Measurements from ENCODE around the gene XIRP1.
"Not testable (repeated sequence)": the region's sequence is repeated elsewhere in the genome, so short reads cannot be mapped to it uniquely, and the experiment has no call there.

The XIRP1 gene

GRCh38 chr3:39192490-39193092 is at the start of gene XIRP1:
XIRP1 (minus strand) TSS chr3:39192595; CDS start chr3:39189445, 3,150 bp downstream.
- in situ Hi-C loops (cut with HindIII; ENCODE audit: low pct_unique_long_range_greater_than_20kb, low sequenced_read_pairs) = no loop called here
- DNase-seq (ENCODE audit: low read depth in 1 of 2, low spot score in 1 of 2) = no peak
- no peak for TF ChIP-seq JUND (IDR thresholded peaks at IDR 0.05; ENCODE audit: low read depth)

GRCh38 chr3:39241561-39241960 is 49.2 kb upstream of the XIRP1 start:
- TF ChIP-seq JUND (IDR thresholded peaks at IDR 0.05; ENCODE audit: low read depth) = no peak

GRCh38 chr3:39237027-39237426 is 44.6 kb upstream of the XIRP1 start:
- DNase-seq (ENCODE audit: low read depth in 1 of 2, low spot score in 1 of 2) = no peak
- in situ Hi-C loops (cut with HindIII; ENCODE audit: low pct_unique_long_range_greater_than_20kb, low sequenced_read_pairs) = no loop called here

More at GRCh38 chr3:39241561-39241960, 49.2 kb upstream of the XIRP1 start:
- in situ Hi-C loops (cut with HindIII; ENCODE audit: low pct_unique_long_range_greater_than_20kb, low sequenced_read_pairs) = no loop called here
- DNase-seq (ENCODE audit: low read depth in 1 of 2, low spot score in 1 of 2) = no peak

GRCh38 chr3:39234651-39235050 is 42.3 kb upstream of the XIRP1 start:
- in situ Hi-C loops (cut with HindIII; ENCODE audit: low pct_unique_long_range_greater_than_20kb, low sequenced_read_pairs) = no loop called here
- no peak for DNase-seq (ENCODE audit: low read depth in 1 of 2, low spot score in 1 of 2)
- no peak for TF ChIP-seq JUND (IDR thresholded peaks at IDR 0.05; ENCODE audit: low read depth)

More at GRCh38 chr3:39237027-39237426, 44.6 kb upstream of the XIRP1 start:
- no peak for TF ChIP-seq JUND (IDR thresholded peaks at IDR 0.05; ENCODE audit: low read depth)

- in situ Hi-C loops (cut with HindIII; ENCODE audit: low pct_unique_long_range_greater_than_20kb, low sequenced_read_pairs) = no loop called here
- no peak for DNase-seq (ENCODE audit: low read depth in 1 of 2, low spot score in 1 of 2)
- TF ChIP-seq JUND (IDR thresholded peaks at IDR 0.05; ENCODE audit: low read depth) = no peak
Measured at GRCh38 chr3:39232859-39233258, 40.5 kb upstream of the XIRP1 start.

- in situ Hi-C loops (cut with HindIII; ENCODE audit: low pct_unique_long_range_greater_than_20kb, low sequenced_read_pairs) = no loop called here
- DNase-seq (ENCODE audit: low read depth in 1 of 2, low spot score in 1 of 2) = no peak
- TF ChIP-seq JUND (IDR thresholded peaks at IDR 0.05; ENCODE audit: low read depth) = no peak
Measured at GRCh38 chr3:39230453-39230852, 38.1 kb upstream of the XIRP1 start.

GRCh38 chr3:39228496-39228895 is 36.1 kb upstream of the XIRP1 start:
- in situ Hi-C loops (cut with HindIII; ENCODE audit: low pct_unique_long_range_greater_than_20kb, low sequenced_read_pairs) = no loop called here
- no peak for DNase-seq (ENCODE audit: low read depth in 1 of 2, low spot score in 1 of 2)
- TF ChIP-seq JUND (IDR thresholded peaks at IDR 0.05; ENCODE audit: low read depth) = no peak

- in situ Hi-C loops (cut with HindIII; ENCODE audit: low pct_unique_long_range_greater_than_20kb, low sequenced_read_pairs); DNase-seq (ENCODE audit: low read depth in 1 of 2, low spot score in 1 of 2): not testable (repeated sequence)
Measured at GRCh38 chr3:39227596-39227995, 35.2 kb upstream of the XIRP1 start.

- no peak for DNase-seq (ENCODE audit: low read depth in 1 of 2, low spot score in 1 of 2)
- in situ Hi-C loops (cut with HindIII; ENCODE audit: low pct_unique_long_range_greater_than_20kb, low sequenced_read_pairs) = no loop called here
- TF ChIP-seq JUND (IDR thresholded peaks at IDR 0.05; ENCODE audit: low read depth) = no peak
Measured at GRCh38 chr3:39226106-39226741, 33.8 kb upstream of the XIRP1 start.

- TF ChIP-seq JUND (IDR thresholded peaks at IDR 0.05; ENCODE audit: low read depth) = no peak
- in situ Hi-C loops (cut with HindIII; ENCODE audit: low pct_unique_long_range_greater_than_20kb, low sequenced_read_pairs) = no loop called here
- no peak for DNase-seq (ENCODE audit: low read depth in 1 of 2, low spot score in 1 of 2)
Measured at GRCh38 chr3:39224288-39224687, 31.9 kb upstream of the XIRP1 start.

GRCh38 chr3:39222939-39223338 is 30.5 kb upstream of the XIRP1 start:
- no peak for DNase-seq (ENCODE audit: low read depth in 1 of 2, low spot score in 1 of 2)
- TF ChIP-seq JUND (IDR thresholded peaks at IDR 0.05; ENCODE audit: low read depth) = no peak

GRCh38 chr3:39222462-39222861 is 30.1 kb upstream of the XIRP1 start:
- TF ChIP-seq JUND (IDR thresholded peaks at IDR 0.05; ENCODE audit: low read depth) = no peak
- DNase-seq (ENCODE audit: low read depth in 1 of 2, low spot score in 1 of 2) = no peak
- in situ Hi-C loops (cut with HindIII; ENCODE audit: low pct_unique_long_range_greater_than_20kb, low sequenced_read_pairs) = no loop called here

More at GRCh38 chr3:39222939-39223338, 30.5 kb upstream of the XIRP1 start:
- in situ Hi-C loops (cut with HindIII; ENCODE audit: low pct_unique_long_range_greater_than_20kb, low sequenced_read_pairs) = no loop called here

GRCh38 chr3:39221141-39221530 is 28.7 kb upstream of the XIRP1 start:
- DNase-seq (ENCODE audit: low read depth in 1 of 2, low spot score in 1 of 2) = no peak
- in situ Hi-C loops (cut with HindIII; ENCODE audit: low pct_unique_long_range_greater_than_20kb, low sequenced_read_pairs) = no loop called here
- TF ChIP-seq JUND (IDR thresholded peaks at IDR 0.05; ENCODE audit: low read depth) = no peak

Data from T47D (cell line).